SU-DHL-6 (cell line): Measurements from ENCODE around the gene CAMK4.

Source experiments
- H2AFZ ChIP-seq: fragments of 200-600 bp; sonication (generic); 2 replicates; pipeline ENCODE4 v1.6.1; 2014; ENCODE audit warnings: low read depth, mild to moderate bottlenecking, moderate library complexity, mixed read lengths, antibody characterized with exemption, low read length; ENCODE audit not compliant: severe bottlenecking
- H3F3A ChIP-seq: fragments of 200-600 bp; shearing (Covaris generic); 2 replicates; pipeline ENCODE4 v1.6.0; 2016; ENCODE audit warnings: antibody characterized with exemption, mild to moderate bottlenecking; ENCODE audit not compliant: insufficient read depth
- H3K27ac ChIP-seq: fragments of 200-600 bp; sonication (generic); 2 replicates; pipeline ENCODE4 v1.5.1; 2016; ENCODE audit warnings: low read depth, mild to moderate bottlenecking, low read length, moderate library complexity, mixed read lengths
- H3K27me3 ChIP-seq: fragments of 200-600 bp; sonication (generic), shearing (Covaris generic); 2 replicates; pipeline ENCODE4 v1.6.0; 2014; ENCODE audit warnings: mild to moderate bottlenecking, low read length
- H3K36me3 ChIP-seq: fragments of 200-600 bp; sonication (generic); 2 replicates; pipeline ENCODE4 v1.6.1; 2014; ENCODE audit warnings: mild to moderate bottlenecking, low read length, mixed read lengths
- H3K4me2 ChIP-seq: fragments of 300-600, 200-600 bp; shearing (Covaris generic), sonication (generic); 2 replicates; pipeline ENCODE4 v1.6.0; 2014; ENCODE audit warnings: low read length, low read depth, mild to moderate bottlenecking; ENCODE audit not compliant: poor library complexity, severe bottlenecking
- H3K4me3 ChIP-seq: fragments of 200-600 bp; sonication (generic); 2 replicates; pipeline ENCODE4 v1.5.1; 2014; ENCODE audit warnings: antibody characterized with exemption, low read length, mild to moderate bottlenecking, mixed read lengths; ENCODE audit not compliant: insufficient read depth, poor library complexity, severe bottlenecking
- H3K79me2 ChIP-seq: fragments of 200-600 bp; sonication (generic); 2 replicates; pipeline ENCODE4 v1.6.1; 2014; ENCODE audit warnings: mild to moderate bottlenecking, low read length, moderate library complexity; ENCODE audit not compliant: insufficient read depth
- H3K9ac ChIP-seq: fragments of 200-600 bp; sonication (generic); 2 replicates; pipeline ENCODE4 v1.7.0; 2014; ENCODE audit warnings: mild to moderate bottlenecking, low read length
- H3K9me2 ChIP-seq: fragments of 200-600 bp; sonication (generic); replicated peaks from 2 replicates; pipeline ENCODE4 v1.6.1; 2014; ENCODE audit warnings: low read length; ENCODE audit not compliant: insufficient read depth
- H3K9me3 ChIP-seq: fragments of 200-600 bp; sonication (generic); 2 replicates; pipeline ENCODE4 v1.6.1; 2014; ENCODE audit warnings: low read length, mixed read lengths; ENCODE audit not compliant: insufficient read depth
- H4K20me1 ChIP-seq: fragments of 200-600 bp; sonication (generic); 2 replicates; pipeline ENCODE4 v1.6.1; 2014; ENCODE audit warnings: low read depth, mild to moderate bottlenecking, antibody characterized with exemption, low read length, moderate library complexity, mixed read lengths
- EZH2phosphoT487 ChIP-seq: fragments of 200-600 bp; sonication (generic), shearing (Covaris generic); conservative IDR thresholded peaks from 2 replicates; pipeline ENCODE4 v1.6.1; 2018; ENCODE audit warnings: mild to moderate bottlenecking, antibody characterized with exemption, low read length, moderate library complexity, mixed read lengths
- TF ChIP-seq, protein P1 (sequence below): fragments of 200-600 bp; sonication (generic); IDR thresholded peaks from one replicate; pipeline ENCODE4 v1.5.1; 2017; ENCODE audit warnings: antibody characterized with exemption, mild to moderate bottlenecking, low read length, moderate library complexity; ENCODE audit not compliant: insufficient read depth, poor library complexity, severe bottlenecking

CAMK4 gene

GRCh38 chr5:111198281-111198966 lies 25.8 kb upstream of the CAMK4 start:
- H3K9me3 ChIP-seq = no peaks in the 10 kb centered on the region
- no peak overlapping the region for H3K4me3 ChIP-seq
- no peak overlapping the region for H3K4me2 ChIP-seq
- no peaks in the 10 kb centered on the region for H3F3A ChIP-seq
- TF ChIP-seq, protein P1, sequence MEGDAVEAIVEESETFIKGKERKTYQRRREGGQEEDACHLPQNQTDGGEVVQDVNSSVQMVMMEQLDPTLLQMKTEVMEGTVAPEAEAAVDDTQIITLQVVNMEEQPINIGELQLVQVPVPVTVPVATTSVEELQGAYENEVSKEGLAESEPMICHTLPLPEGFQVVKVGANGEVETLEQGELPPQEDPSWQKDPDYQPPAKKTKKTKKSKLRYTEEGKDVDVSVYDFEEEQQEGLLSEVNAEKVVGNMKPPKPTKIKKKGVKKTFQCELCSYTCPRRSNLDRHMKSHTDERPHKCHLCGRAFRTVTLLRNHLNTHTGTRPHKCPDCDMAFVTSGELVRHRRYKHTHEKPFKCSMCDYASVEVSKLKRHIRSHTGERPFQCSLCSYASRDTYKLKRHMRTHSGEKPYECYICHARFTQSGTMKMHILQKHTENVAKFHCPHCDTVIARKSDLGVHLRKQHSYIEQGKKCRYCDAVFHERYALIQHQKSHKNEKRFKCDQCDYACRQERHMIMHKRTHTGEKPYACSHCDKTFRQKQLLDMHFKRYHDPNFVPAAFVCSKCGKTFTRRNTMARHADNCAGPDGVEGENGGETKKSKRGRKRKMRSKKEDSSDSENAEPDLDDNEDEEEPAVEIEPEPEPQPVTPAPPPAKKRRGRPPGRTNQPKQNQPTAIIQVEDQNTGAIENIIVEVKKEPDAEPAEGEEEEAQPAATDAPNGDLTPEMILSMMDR = no peak
- no peaks in the 10 kb centered on the region for H3K79me2 ChIP-seq
- H3K27me3 ChIP-seq = no peaks in the 10 kb centered on the region
- H3K36me3 ChIP-seq = no peaks in the 10 kb centered on the region
- H3K27ac ChIP-seq = no peak overlapping the region
- H3K9me2 ChIP-seq = no peaks in the 10 kb centered on the region
- H2AFZ ChIP-seq = no peak overlapping the region
- 0 out of 2 replicates have a peak, but pooled peaks cover 8% of the 10 kb centered on the region for H4K20me1 ChIP-seq
- no peak overlapping the region for H3K9ac ChIP-seq

DNA sequence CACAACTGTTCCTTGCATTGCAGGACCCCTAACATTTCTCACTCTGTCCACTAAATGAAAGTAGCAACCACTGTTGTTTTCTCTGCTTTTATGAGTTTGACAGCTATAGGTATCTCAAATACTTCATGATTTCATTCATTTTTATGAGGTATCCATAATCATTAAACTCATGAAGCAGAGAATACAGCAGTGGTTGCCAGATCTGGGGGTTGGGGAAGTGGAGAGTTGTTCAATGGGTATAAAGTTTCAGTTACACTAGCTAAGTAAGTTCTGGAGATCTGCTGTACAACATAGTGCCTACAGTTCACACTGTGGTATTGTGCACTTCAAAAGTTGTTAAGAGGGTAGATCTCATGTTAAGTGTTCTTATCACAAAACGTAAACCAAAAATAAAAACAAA lies 23.4 kb upstream of the CAMK4 start:
- H3F3A ChIP-seq = no peaks in the 10 kb centered on the region
- H3K36me3 ChIP-seq = no peaks in the 10 kb centered on the region
- H3K9ac ChIP-seq = no peak overlapping the region
- H3K4me3 ChIP-seq = no peak overlapping the region
- no peaks in the 10 kb centered on the region for H3K27me3 ChIP-seq
- 0 out of 2 replicates have a peak, but pooled peaks cover 8% of the 10 kb centered on the region for H4K20me1 ChIP-seq
- no peaks in the 10 kb centered on the region for H3K9me3 ChIP-seq
- H3K27ac ChIP-seq = no peak overlapping the region
- no peaks in the 10 kb centered on the region for H3K9me2 ChIP-seq
- no peaks in the 10 kb centered on the region for H3K79me2 ChIP-seq
- H2AFZ ChIP-seq = no peak overlapping the region
- TF ChIP-seq EZH2phosphoT487 = no peak
- TF ChIP-seq, protein P1 = no peak
- H3K4me2 ChIP-seq = no peak overlapping the region

DNA sequence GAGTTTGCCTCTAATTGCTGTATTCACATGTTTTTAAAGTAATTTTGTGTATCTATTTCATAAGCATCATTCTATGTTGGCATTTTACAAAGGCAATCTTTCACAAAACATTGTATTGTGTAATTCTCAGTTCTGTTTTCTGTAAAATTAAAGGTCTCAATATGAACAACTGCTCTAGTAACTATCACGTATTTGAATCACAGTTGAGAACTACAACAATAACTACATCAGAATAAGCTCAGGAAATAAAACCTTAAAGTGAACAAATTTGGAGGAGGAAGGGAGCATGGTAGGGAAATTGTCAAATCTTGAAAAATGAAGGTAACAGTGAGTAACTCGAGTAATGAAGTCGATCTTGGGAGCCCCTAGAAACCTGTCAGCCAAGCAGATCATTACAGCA lies 22.5 kb upstream of the CAMK4 start:
- TF ChIP-seq, protein P1 = no peak
- TF ChIP-seq EZH2phosphoT487 = no peak
- no peak overlapping the region for H3K4me2 ChIP-seq
- no peak overlapping the region for H3K4me3 ChIP-seq
- H3K27ac ChIP-seq = no peak overlapping the region
- 0 out of 2 replicates have a peak, but pooled peaks cover 8% of the 10 kb centered on the region for H4K20me1 ChIP-seq
- no peak overlapping the region for H2AFZ ChIP-seq
- no peaks in the 10 kb centered on the region for H3K9me2 ChIP-seq
- H3K36me3 ChIP-seq = no peaks in the 10 kb centered on the region
- H3K79me2 ChIP-seq = no peaks in the 10 kb centered on the region
- H3F3A ChIP-seq = no peaks in the 10 kb centered on the region
- no peaks in the 10 kb centered on the region for H3K9me3 ChIP-seq
- no peaks in the 10 kb centered on the region for H3K27me3 ChIP-seq
- H3K9ac ChIP-seq = no peak overlapping the region
